CD1c-positive myeloid dendritic cell (primary cell): ENCODE measurements around the gene MMP2.

Source experiments
- DNase-seq: peaks from one replicate; pipeline ENCODE4 v3.0.0-alpha.2; 2016; ENCODE audit errors: extremely low spot score

The MMP2 gene

DNA sequence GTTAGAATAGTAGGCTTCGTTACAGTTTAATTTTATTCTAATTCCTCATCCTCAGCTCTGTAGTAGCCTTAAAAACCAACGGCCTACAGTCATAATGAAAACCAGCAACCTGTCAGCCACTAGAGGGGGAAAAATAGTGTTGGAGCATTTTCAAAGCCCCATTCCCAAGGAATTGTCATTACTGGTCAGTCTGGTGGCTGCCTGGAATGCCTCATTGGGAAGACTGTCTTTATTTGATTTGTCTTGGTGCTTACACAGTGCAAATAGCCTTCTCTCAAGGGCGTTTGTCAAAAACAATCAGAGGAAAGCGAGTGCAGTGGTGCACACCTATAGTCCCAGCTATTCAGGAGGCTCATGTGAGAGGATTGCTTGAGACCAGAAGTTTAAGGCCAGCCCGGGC lies 34.6 kb downstream of the MMP2 start:
- no peak for DNase-seq

GRCh38 chr16:55515111-55515510 lies 36.1 kb downstream of the MMP2 start:
- DNase-seq = no peak

- no peak for DNase-seq
These were observed 42.8 kb downstream of the MMP2 start for GRCh38 chr16:55521792-55522191.

DNA sequence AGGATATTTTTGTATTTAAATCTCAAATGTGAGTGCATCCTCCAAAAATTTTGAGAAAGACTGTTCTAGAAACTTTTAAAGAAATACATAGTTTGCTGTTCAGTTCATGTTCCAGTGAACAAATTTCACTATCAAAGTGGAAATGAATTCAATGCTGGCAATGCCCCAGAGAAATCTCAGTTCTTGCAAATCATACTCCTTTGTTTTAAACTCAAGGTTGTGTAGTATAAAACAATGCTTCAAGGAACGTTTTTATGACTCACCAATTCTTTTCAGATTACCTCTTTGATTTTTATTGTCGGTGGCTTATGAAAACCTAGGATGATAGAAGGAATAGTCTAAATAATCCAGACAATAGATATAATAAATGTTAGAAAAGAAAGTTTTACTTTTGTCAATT lies 47.4 kb downstream of the MMP2 start:
- no peak for DNase-seq

DNA sequence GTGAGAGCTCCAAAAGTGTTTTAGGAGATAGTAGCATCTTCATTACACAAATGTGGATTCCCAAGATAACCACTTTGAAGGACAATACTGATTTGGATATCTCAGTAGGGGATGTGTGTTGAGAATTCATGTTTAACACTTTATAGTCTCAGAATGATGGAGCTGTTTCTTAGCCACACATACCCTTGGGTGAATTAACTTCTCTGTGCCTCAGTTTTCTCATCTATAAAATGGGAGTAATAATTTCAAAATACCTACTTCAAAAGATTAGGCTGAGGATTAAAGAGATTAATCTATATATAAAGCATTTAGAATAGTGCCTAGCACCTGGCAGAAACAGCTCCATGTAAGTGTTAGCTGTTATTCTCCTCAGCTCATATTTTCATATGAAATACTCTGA lies 48.9 kb downstream of the MMP2 start:
- no peak for DNase-seq

- no peak for DNase-seq
These were observed 50.0 kb downstream of the MMP2 start for GRCh38 chr16:55529018-55529417.

DNA sequence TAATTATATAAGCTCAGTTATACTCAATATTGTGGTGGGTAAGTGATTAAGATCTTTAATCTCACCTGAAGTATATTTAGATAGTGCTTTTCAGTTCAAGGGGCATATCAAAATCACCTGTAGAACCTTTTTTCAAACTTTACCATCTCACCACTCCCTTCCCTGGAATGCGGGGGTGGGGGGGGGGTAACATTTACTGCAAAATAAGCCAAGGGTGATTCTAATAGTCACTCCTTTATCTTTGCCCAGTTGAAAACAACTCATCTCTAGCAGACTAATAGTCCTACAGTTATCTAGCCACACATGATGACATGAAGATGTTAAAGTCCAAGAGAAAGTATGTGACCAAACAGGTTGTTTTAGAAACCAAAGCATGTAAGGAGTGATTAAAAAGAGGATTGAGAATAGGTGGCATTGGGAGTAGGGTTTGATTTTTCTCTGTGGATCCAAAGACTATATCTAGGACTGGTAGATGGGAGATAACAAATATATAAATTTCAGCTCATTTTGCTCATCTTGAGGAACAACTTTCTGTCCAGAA lies 51.4 kb downstream of the MMP2 start:
- no peak for DNase-seq

- DNase-seq = no peak
These were observed 53.2 kb downstream of the MMP2 start for GRCh38 chr16:55532227-55532626.

DNA sequence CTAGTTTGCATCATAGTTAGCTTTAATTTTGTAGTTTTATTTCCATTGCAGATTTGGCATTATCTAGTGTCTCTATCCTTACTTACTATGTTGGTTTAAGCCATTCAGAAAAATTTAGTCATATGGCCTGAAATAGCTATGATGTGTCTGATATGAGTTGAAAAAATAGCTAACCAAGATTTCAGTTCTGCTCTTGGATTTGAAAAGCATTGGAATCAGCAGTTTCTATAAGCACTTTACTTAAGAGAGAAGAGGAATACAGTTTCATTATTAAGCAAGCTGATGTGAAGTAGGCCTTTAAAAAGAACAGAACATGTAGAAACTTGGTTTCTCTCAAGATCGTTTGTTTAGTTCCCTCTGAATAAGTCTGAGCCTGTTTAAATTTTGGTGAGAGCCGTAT lies 55.8 kb downstream of the MMP2 start:
- peak; percentile 79 for DNase-seq

DNA sequence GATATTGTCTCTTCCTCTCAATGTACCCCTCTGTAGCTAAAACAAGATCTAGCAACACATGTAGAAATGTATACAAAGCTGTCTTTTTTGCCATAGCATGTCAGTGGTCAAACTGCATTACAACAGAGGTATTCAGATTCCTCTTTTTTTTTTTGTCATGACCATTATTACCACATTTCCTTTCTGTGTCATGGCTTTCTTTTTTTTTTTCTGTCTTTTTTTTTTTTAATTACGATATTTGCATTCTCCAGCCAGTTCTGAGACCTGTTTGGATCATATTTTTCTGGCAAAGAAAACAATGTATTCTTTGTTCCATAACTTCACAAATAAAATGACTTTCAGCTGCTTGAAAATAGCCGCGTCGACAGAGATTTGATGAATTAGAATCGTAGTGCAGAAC lies 60.1 kb downstream of the MMP2 start:
- DNase-seq = peak; percentile 73

DNA sequence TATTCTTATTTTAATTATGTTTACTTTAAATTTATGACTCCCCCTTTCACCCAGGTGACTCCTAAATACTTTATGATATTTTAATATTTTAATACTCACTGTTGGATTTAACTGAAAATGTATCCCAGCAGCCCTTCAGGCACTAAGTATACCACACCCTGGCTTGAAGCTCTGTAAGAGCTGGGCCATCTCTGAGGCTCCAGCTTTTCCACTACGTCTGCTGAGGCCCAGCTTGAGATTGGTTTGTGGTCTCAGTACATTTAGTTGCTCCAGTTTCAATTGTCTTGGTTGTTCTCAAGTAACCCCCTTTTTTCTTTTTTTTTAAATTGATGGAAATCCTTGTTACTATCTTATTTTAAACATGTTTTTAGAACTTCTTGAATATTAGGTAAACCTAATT lies 60.5 kb downstream of the MMP2 start:
- DNase-seq = no peak

DNA sequence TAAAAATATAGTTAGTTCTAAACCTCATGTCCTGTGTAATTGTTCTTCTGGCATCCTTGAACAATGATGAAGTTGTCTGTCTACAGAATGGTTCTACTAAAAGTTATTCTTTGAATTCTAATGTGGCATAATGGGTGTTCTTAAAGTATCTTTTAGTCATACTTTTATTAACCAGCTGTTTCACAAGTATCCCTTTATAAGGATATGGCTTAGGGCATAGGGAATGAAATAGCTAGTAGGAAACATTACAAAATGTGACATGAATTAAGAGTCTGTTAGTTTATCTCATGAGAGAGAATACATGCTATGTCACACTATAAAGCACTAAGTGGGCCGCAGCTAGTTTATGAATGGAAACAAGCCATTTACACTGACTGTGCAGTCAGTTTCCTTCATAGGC lies 61.2 kb downstream of the MMP2 start:
- DNase-seq = no peak

DNA sequence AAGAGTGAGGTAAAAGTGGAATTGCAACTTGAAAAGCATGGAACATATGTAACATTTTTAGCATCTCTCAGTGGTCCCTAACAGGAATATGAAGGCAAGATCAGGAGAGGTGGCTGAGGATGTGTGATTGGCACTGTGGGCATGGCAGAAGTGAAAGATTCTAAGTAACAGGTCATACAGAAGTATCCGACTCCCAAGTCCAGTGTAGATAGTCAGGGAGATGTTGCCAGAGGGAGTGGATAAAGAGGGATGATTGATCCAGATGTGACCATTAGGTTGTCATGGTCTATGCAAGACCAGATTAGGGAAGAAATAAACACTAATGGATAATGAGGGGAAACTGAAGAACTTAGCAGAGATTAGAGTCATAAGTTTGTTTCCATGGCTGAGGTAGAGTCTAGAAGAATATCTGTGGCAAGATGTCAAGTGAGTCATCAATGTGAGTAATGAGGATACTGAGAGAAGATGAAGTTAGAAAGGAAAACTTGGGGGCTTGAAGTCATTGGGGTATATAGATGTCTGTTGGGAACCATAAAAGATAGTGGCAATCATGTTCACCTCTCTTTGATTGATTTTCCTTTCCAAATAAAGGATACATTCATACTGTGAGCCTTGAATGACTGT lies 63.6 kb downstream of the MMP2 start:
- no peak for DNase-seq

DNA sequence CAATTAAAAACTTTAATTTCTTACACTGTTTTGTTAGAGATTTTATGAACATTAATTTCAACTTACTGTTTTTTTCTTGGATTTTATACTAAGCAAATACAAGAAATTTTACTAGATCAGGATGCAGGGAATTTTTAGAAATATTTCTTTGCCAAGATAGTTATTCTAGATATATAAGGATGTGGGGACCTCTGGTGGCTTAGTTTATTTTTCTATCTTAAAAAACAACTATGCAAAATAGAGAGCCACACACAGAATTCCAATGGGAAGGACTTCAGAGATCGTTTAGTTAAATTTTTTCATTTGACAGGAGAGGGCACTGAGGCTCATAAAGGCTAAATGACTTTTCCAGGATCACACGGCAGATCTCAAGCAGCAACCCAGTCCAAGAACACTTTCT lies 64.5 kb downstream of the MMP2 start:
- DNase-seq = no peak

DNA sequence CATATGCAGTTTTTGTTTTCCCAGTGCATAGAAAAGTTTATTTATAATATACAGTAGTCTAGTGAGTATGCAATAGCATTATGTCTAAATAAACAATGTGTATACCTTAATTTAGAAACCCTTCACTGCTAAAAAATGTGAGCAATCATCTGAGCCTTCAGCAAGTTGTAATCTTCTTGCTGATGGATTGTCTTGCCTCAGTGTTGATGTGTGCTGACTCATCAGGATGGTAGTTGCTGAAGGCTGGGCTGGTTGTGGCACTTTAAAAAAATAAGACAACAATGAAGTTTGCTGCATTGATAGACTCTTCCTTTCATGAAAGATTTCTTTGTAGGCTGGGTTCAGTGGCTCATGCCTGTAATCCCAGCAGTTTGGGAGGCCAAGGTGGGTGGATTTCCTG lies 73.6 kb downstream of the MMP2 start:
- no peak for DNase-seq

DNA sequence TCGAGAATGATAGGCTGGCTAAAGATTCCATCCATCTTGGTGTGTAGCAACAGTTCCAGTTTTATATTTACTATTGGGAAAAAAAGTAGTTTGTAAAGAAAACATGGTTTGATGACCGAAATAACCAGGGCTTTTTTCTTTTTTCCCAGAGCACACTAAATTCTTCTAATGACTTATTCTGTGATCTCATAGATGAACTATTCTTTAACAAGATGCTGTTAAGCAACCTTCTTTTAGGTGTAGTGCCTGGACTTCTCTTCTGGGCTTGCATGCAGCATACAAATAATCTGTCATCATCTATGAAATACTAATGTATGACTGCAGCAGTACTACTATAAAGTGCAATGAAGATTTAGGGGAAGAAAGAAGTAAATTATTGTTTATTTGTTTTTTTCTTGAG lies 76.4 kb downstream of the MMP2 start:
- DNase-seq = no peak
